ENCODE results near the gene CTBP2.

The CTBP2 gene

DNA sequence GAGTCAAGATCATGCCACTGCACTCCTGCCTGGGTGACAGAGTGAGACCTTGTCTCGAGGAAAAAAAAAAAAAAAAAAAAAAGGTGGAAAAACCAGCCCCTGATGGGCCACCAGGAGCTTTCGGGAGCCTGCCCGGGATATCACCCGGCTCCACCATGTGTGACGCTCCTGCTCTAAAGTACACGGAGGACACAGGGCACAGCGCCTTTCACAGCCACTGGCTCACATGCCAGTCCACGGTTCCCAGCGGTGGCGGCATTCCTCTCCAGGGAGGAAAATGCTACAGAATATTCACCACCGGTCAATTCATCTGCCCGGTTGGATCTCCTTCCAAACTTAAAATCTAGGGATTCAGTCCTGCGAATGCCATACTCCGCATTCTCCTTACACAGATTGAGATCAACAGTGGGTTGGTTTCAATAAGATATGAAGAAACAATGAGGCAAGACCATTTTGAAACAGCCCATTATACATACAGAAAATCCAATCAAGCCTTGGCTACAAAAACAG, 81.2 kb downstream of the CTBP2 start:
- TF ChIP-seq, protein P1, sequence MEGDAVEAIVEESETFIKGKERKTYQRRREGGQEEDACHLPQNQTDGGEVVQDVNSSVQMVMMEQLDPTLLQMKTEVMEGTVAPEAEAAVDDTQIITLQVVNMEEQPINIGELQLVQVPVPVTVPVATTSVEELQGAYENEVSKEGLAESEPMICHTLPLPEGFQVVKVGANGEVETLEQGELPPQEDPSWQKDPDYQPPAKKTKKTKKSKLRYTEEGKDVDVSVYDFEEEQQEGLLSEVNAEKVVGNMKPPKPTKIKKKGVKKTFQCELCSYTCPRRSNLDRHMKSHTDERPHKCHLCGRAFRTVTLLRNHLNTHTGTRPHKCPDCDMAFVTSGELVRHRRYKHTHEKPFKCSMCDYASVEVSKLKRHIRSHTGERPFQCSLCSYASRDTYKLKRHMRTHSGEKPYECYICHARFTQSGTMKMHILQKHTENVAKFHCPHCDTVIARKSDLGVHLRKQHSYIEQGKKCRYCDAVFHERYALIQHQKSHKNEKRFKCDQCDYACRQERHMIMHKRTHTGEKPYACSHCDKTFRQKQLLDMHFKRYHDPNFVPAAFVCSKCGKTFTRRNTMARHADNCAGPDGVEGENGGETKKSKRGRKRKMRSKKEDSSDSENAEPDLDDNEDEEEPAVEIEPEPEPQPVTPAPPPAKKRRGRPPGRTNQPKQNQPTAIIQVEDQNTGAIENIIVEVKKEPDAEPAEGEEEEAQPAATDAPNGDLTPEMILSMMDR (IDR thresholded peaks at IDR 0.05; ENCODE audit: insufficient read depth, low read depth, low read length, missing control alignments), result no peak

DNA sequence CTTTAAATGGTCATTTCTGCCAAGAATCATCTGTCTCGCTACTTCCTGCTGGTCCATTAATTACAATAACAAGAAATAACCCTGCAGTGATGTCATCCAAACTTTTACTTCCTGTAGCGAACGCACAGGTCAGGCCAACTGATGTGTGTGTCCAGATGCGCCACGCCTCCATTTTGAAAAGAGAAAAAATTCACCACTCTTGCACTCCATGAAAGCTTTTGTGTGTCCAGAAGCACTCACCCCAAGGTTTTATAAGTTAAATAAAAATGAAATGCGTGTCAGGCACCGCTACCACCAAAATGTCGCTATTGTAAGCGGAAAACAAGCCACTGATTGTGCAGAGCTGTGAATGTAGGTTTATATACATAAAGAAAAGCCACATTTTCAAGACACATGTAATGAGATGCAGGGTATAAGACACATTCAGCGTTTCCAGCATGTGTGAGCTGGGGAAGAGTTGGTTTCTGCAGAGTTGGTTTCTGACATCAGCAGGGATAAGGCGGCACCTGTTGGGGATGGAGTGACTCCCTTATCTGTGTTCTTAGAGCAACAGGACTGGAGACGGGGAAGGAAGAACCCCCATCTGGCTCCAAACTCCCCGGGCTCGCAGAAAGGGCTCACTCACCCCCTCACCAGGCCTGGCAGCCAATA, 83.3 kb downstream of the CTBP2 start:
- H3K4me3 ChIP-seq (ENCODE audit: low read depth, low read length), result no peak overlapping the region
- TF ChIP-seq, protein P1 (IDR thresholded peaks at IDR 0.05; ENCODE audit: insufficient read depth, low read depth, low read length, missing control alignments), result no peak
- no peak for DNase-seq (ENCODE audit: low read depth)

More for the DNA sequence above, 81.2 kb downstream of the CTBP2 start:
- no peak for DNase-seq (ENCODE audit: low read depth)
- H3K4me3 ChIP-seq (ENCODE audit: low read depth, low read length), result no peak overlapping the region

DNA sequence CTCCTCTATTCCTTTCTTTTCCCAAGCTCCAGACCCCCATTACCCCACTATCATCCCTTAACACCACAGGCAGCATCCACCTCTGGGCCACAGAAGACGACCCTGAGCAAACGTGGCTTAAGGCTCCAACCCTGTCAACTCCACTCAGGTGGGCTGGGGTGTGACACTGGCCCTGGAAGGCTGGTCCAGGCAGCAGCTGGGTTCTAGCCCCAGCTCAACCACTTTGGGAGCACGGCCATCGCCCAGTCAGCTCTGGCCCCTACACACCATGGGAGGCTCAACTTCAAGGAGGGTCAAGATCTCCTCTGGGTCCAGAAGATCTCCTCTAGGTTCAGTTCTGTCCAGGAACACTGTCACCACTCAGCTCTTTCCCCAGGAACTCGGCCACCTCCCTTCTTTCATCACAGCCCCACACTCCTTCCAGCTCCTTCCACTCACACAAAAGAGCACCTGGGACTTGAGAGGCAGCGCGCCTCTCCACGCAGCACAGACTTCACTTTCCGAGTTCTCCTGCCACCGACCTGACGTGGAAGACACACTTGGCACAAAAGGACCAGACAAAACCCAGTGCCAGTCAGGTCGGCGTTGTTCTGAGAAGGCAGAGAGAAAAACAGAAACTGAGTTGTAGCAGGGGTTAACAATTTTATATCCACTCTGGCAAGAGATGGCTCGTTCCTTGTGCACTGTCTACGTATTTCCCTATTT, 84.1 kb downstream of the CTBP2 start:
- TF ChIP-seq, protein P1 (IDR thresholded peaks at IDR 0.05; ENCODE audit: insufficient read depth, low read depth, low read length, missing control alignments), result no peak
- H3K4me3 ChIP-seq (ENCODE audit: low read depth, low read length), result no peak overlapping the region
- no peak for DNase-seq (ENCODE audit: low read depth)

DNA sequence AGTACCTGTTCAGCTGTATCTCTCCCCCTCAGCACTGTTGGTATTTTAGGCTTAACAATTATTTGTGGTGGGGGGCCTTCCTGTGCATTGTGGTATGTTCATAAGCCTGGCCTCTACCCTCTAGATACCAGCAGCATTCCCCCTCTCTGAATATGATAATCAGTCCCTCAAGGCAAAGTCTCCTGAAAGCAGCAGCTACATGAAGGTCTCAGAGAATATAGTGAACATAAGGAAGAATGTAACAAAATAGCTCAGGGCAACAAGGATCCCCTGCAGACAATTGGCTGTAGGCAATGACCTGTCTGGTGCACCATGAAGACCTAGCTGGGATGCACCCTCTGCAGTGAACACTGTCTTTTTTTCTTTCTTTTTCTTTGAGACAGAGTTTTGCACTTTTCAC, 86.4 kb downstream of the CTBP2 start:
- TF ChIP-seq, protein P1 (IDR thresholded peaks at IDR 0.05; ENCODE audit: insufficient read depth, low read depth, low read length, missing control alignments), result no peak
- DNase-seq (ENCODE audit: low read depth), result no peak
- H3K4me3 ChIP-seq (ENCODE audit: low read depth, low read length), result no peak overlapping the region

DNA sequence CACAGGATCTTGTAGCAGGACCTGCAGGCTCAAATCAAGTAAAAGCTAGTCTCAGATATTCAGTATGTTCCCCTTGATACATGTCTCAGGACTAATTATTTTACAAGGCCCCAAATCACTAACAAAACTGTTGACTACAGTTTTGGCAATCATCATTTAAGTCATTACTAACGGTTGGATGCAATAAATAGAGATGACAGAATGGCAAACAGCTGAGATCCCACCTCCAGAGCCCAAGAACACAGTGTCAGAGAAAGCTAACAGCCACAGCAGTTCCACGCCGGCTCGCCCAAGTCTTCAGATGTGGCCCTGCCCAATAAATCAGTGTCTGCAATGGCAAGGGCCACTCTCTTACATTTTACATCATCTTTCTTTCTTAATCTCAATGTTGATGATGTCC, 87.6 kb downstream of the CTBP2 start:
- no peak overlapping the region for H3K4me3 ChIP-seq (ENCODE audit: low read depth, low read length)
- no peak for DNase-seq (ENCODE audit: low read depth)
- TF ChIP-seq, protein P1 (IDR thresholded peaks at IDR 0.05; ENCODE audit: insufficient read depth, low read depth, low read length, missing control alignments), result no peak

DNA sequence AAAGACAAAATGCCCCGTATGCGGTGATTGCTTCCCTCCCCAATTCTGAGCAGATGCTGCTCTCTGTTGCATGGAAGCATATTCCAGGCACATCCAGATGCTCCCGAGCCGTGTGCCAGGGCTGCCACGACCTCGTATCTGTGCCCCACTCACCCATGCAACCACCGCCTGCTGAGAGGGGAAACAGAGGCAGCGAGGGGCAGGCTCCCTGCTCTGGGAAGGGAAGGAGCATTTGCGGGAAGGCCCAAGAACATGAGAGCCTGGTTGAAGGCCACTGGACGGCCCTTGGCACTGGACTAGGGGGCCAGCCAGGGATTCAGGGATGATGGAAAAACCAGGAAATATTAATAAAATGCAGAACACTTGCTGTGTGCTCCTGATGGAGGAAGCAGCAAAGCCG, 89.4 kb downstream of the CTBP2 start:
- no peak for DNase-seq (ENCODE audit: low read depth)
- H3K4me3 ChIP-seq (ENCODE audit: low read depth, low read length), result no peak overlapping the region
- TF ChIP-seq, protein P1 (IDR thresholded peaks at IDR 0.05; ENCODE audit: insufficient read depth, low read depth, low read length, missing control alignments), result no peak

All from GM12865 (cell line).